ENCODE data around the gene SLC8B1.

- no peak for TF ChIP-seq NCOA1 (IDR thresholded peaks at IDR 0.05; ENCODE audit: low read depth)
- no peak for TF ChIP-seq TBL1XR1 (IDR thresholded peaks at IDR 0.05; ENCODE audit: low read length in 2 of 2)
- no peak for TF ChIP-seq HNRNPH1 (optimal IDR thresholded peaks at IDR 0.05; ENCODE audit: low read depth, low read length)
- TF ChIP-seq ZNF318 (IDR thresholded peaks at IDR 0.05; ENCODE audit: borderline replicate concordance in 1 of 2, low read depth in 1 of 2), result no peak
- no peak for TF ChIP-seq TAL1 (IDR thresholded peaks at IDR 0.05)
- no peak for TF ChIP-seq HDAC6 (IDR thresholded peaks at IDR 0.05; ENCODE audit: low read depth, low read length)
- TF ChIP-seq ETV1 (tag; conservative IDR thresholded peaks at IDR 0.05; ENCODE audit: low read depth), result no peak
- TF ChIP-seq ZNF23 (CRISPR knock-in tag; IDR thresholded peaks at IDR 0.05), result no peak
- no peak for TF ChIP-seq CTCF (IDR thresholded peaks at IDR 0.05 in 2 of 3, conservative IDR thresholded peaks at IDR 0.05 in 1 of 3; ENCODE audit: insufficient read depth in 2 of 3, low read depth in 1 of 3, low read length in 3 of 3)
- TF ChIP-seq, protein P1, sequence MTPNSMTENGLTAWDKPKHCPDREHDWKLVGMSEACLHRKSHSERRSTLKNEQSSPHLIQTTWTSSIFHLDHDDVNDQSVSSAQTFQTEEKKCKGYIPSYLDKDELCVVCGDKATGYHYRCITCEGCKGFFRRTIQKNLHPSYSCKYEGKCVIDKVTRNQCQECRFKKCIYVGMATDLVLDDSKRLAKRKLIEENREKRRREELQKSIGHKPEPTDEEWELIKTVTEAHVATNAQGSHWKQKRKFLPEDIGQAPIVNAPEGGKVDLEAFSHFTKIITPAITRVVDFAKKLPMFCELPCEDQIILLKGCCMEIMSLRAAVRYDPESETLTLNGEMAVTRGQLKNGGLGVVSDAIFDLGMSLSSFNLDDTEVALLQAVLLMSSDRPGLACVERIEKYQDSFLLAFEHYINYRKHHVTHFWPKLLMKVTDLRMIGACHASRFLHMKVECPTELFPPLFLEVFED (CRISPR knock-in tag; conservative IDR thresholded peaks at IDR 0.05), result no peak
These were observed 56.8 kb downstream of the SLC8B1 start for GRCh38 chr12:113278141-113278540.

All from K562 (cell line).